ENCODE data around the gene NUP93. TPM values are rescaled to one million over a fixed set of nuclear protein-coding genes. Genes with fewer than 3 reads are reported as not detected.
"Not testable (repeated sequence)": the region's sequence is repeated elsewhere in the genome, so short reads cannot be mapped to it uniquely, and the experiment has no call there.

Gene NUP93
- total RNA-seq, 1 experiment from 2014 or later, result 136 TPM

- in situ Hi-C loops (cut with HindIII; ENCODE audit: low sequenced_read_pairs), result loop anchor here (25.0 kb wide), 1 partner anchor 105 kb away; the partner anchor contains the start of gene CETP
- no peak for DNase-seq (ENCODE audit: low spot score)
Observed at GRCh38 chr16:56856876-56857447, 127.0 kb downstream of the NUP93 start.

- in situ Hi-C loops (cut with HindIII; ENCODE audit: low sequenced_read_pairs), result loop anchor here (25.0 kb wide), 1 partner anchor 104 kb away; the partner anchor contains the start of gene CETP
- DNase-seq (ENCODE audit: low spot score), result no peak
Observed at GRCh38 chr16:56858374-56858773, 128.4 kb downstream of the NUP93 start.

GRCh38 chr16:56859636-56860035 lies 129.7 kb downstream of the NUP93 start:
- in situ Hi-C loops (cut with HindIII; ENCODE audit: low sequenced_read_pairs), result loop anchor here (25.0 kb wide), 1 partner anchor 103 kb away; the partner anchor contains the start of gene CETP

GRCh38 chr16:56860226-56861020 lies 130.5 kb downstream of the NUP93 start:
- no peak for DNase-seq (ENCODE audit: low spot score)
- in situ Hi-C loops (cut with HindIII; ENCODE audit: low sequenced_read_pairs), result loop anchor here (25.0 kb wide), 1 partner anchor 102 kb away; the partner anchor contains the start of gene CETP

More at GRCh38 chr16:56859636-56860035, 129.7 kb downstream of the NUP93 start:
- DNase-seq (ENCODE audit: low spot score), result no peak

GRCh38 chr16:56861092-56861610 lies 131.2 kb downstream of the NUP93 start:
- in situ Hi-C loops (cut with HindIII; ENCODE audit: low sequenced_read_pairs), result loop anchor here (25.0 kb wide), 1 partner anchor 101 kb away; the partner anchor contains the start of gene CETP
- DNase-seq (ENCODE audit: low spot score), result no peak

GRCh38 chr16:56861756-56862155 lies 131.8 kb downstream of the NUP93 start:
- no peak for DNase-seq (ENCODE audit: low spot score)
- in situ Hi-C loops (cut with HindIII; ENCODE audit: low sequenced_read_pairs), result loop anchor here (25.0 kb wide), 1 partner anchor 101 kb away; the partner anchor contains the start of gene CETP

- in situ Hi-C loops (cut with HindIII; ENCODE audit: low sequenced_read_pairs), result loop anchor here (25.0 kb wide), 1 partner anchor 100 kb away; the partner anchor contains the start of gene CETP
- DNase-seq (ENCODE audit: low spot score), result no peak
Observed at GRCh38 chr16:56862776-56863175, 132.8 kb downstream of the NUP93 start.

- in situ Hi-C loops (cut with HindIII; ENCODE audit: low sequenced_read_pairs), result loop anchor here (25.0 kb wide), 1 partner anchor 97 kb away; the partner anchor contains the start of gene CETP
- DNase-seq (ENCODE audit: low spot score), result no peak
Observed at GRCh38 chr16:56864960-56865359, 135.0 kb downstream of the NUP93 start, which contains the start of gene SLC12A3. Gene SLC12A3 (plus strand): TSS chr16:56865207. CDS start chr16:56865236, 29 bp downstream.

- in situ Hi-C loops (cut with HindIII; ENCODE audit: low sequenced_read_pairs), result loop anchor here (25.0 kb wide), 1 partner anchor 97 kb away; the partner anchor contains the start of gene CETP
- DNase-seq (ENCODE audit: low spot score), result no peak
Observed at GRCh38 chr16:56865394-56866062, 135.6 kb downstream of the NUP93 start.

GRCh38 chr16:56866955-56867830 lies 137.3 kb downstream of the NUP93 start:
- peak; percentile 50 for DNase-seq (ENCODE audit: low spot score)

GRCh38 chr16:56868175-56868574 lies 138.2 kb downstream of the NUP93 start:
- no peak for DNase-seq (ENCODE audit: low spot score)
- in situ Hi-C loops (cut with HindIII; ENCODE audit: low sequenced_read_pairs), result loop anchor here (25.0 kb wide), 1 partner anchor 94 kb away; the partner anchor contains the start of gene CETP

More at GRCh38 chr16:56866955-56867830, 137.3 kb downstream of the NUP93 start:
- in situ Hi-C loops (cut with HindIII; ENCODE audit: low sequenced_read_pairs), result loop anchor here (25.0 kb wide), 1 partner anchor 95 kb away; the partner anchor contains the start of gene CETP

- in situ Hi-C loops (cut with HindIII; ENCODE audit: low sequenced_read_pairs), result loop anchor here (25.0 kb wide), 1 partner anchor 94 kb away; the partner anchor contains the start of gene CETP
- not testable (repeated sequence) for DNase-seq (ENCODE audit: low spot score)
Observed at GRCh38 chr16:56868766-56869165, 138.8 kb downstream of the NUP93 start.

GRCh38 chr16:56869513-56870275 lies 139.8 kb downstream of the NUP93 start:
- in situ Hi-C loops (cut with HindIII; ENCODE audit: low sequenced_read_pairs), result loop anchor here (25.0 kb wide), 1 partner anchor 93 kb away; the partner anchor contains the start of gene CETP
- DNase-seq (ENCODE audit: low spot score), result no peak

GRCh38 chr16:56870276-56870888 lies 140.5 kb downstream of the NUP93 start:
- in situ Hi-C loops (cut with HindIII; ENCODE audit: low sequenced_read_pairs), result loop anchor here (25.0 kb wide), 1 partner anchor 92 kb away; the partner anchor contains the start of gene CETP
- DNase-seq (ENCODE audit: low spot score), result no peak

GRCh38 chr16:56871172-56871593 lies 141.3 kb downstream of the NUP93 start:
- DNase-seq (ENCODE audit: low spot score), result no peak
- in situ Hi-C loops (cut with HindIII; ENCODE audit: low sequenced_read_pairs), result loop anchor here (25.0 kb wide), 1 partner anchor 91 kb away; the partner anchor contains the start of gene CETP

- in situ Hi-C loops (cut with HindIII; ENCODE audit: low sequenced_read_pairs), result loop anchor here (25.0 kb wide), 1 partner anchor 89 kb away; the partner anchor contains the start of gene CETP
- DNase-seq (ENCODE audit: low spot score), result no peak
Observed at GRCh38 chr16:56872863-56873391, 143.0 kb downstream of the NUP93 start.
